Left cardiac atrium (tissue), 4 donors: ENCODE results near the gene WDR48. TPM values are rescaled to one million over a fixed set of nuclear protein-coding genes. Genes with fewer than 3 reads are reported as not detected.

Experiments
- ATAC-seq, 2 donors: fragments of 200-7000 bp; cut with Tn5 transposase; one replicate each; pipeline ENCODE4 v1.9.1; 2020; ENCODE audit warnings: mild to moderate bottlenecking in 2 of 2, moderate library complexity in 2 of 2
- DNase-seq: peaks from one replicate; pipeline ENCODE4 v3.0.0-alpha.2; 2020
- intact Hi-C, 2 donors: fragments of 100-400 bp; cut with DNase I; formaldehyde crosslinking; loops; one replicate each; pipeline versions ENCODE4 v1.14.1 to v1.15.1; 2022 to 2023
- long read RNA-seq: library from polyadenylated mRNA; unstranded; transcript quantifications from one replicate; pipeline ENCODE4 v2.0.0, GENCODE V29; 2021
- total RNA-seq, 2 donors: library from RNA; stranded (reverse); fragmentation: NEBNext Ultra II Directional; extraction: Animal tissue kit (Norgen Biotek cat#: 25700); gene quantifications; one replicate each; pipeline ENCODE4 v1.2.1, GENCODE V29; 2021
- donor health status: DM: no; HTN: yes; CAD: no.
- donor health status: DM: no; HTN: yes; CAD: no; lungs with severe emphysema.
- donor health status: DM: yes; HTN: yes; CAD: no.
- donor health status: Dilated cardiomyopathy.

The WDR48 gene
- total RNA-seq: 10 to 100 TPM; 21.4 to 26.7 TPM
- long read RNA-seq, transcript WDR48-201 (19 exons, 3,707 nt): major isoform, 8 of 16 reads
- long read RNA-seq, partial matches to known transcripts: 6 of 16 reads
- long read RNA-seq, other reads (novel, unspliced or antisense): 2 of 16 reads

- ATAC-seq (peak; percentile 100), DNase-seq (peak; percentile 96)
- intact Hi-C loops: no loop called here
These were observed at the start of gene WDR48, which contains the start of gene SCN11A for GRCh38 chr3:39051649-39052561. TSS of gene WDR48 (plus strand) at chr3:39052016. CDS start at chr3:39052026, 10 bp downstream. TSS of gene SCN11A (minus strand) at chr3:39051944. CDS start at chr3:38950362, 101,582 bp downstream.

- ATAC-seq (no peak), DNase-seq (no peak)
- intact Hi-C loops: no loop called here
These were observed 46.5 kb upstream of the WDR48 start for GRCh38 chr3:39005295-39005694.

- intact Hi-C loops: no loop called here
- DNase-seq (no peak), ATAC-seq (no peak)
These were observed 40.6 kb upstream of the WDR48 start for GRCh38 chr3:39011191-39011736.

- intact Hi-C loops: no loop called here
- no peak for DNase-seq
- peak in 1 of 2 donors; percentile 40 for ATAC-seq
These were observed 38.5 kb upstream of the WDR48 start for GRCh38 chr3:39013289-39013688.

GRCh38 chr3:39013921-39014509 lies 37.8 kb upstream of the WDR48 start:
- intact Hi-C loops: no loop called here
- DNase-seq (no peak), ATAC-seq (no peak)

GRCh38 chr3:39015418-39015817 lies 36.4 kb upstream of the WDR48 start:
- intact Hi-C loops: no loop called here
- DNase-seq (no peak), ATAC-seq (no peak)

GRCh38 chr3:39019299-39019698 lies 32.5 kb upstream of the WDR48 start:
- intact Hi-C loops: no loop called here
- ATAC-seq (no peak), DNase-seq (no peak)

- intact Hi-C loops: no loop called here
- no peak for DNase-seq
- no peak for ATAC-seq
These were observed 30.8 kb upstream of the WDR48 start for GRCh38 chr3:39021029-39021428.

- ATAC-seq (no peak), DNase-seq (no peak)
- intact Hi-C loops: no loop called here
These were observed 30.1 kb upstream of the WDR48 start for GRCh38 chr3:39021465-39022285.

- intact Hi-C loops: no loop called here
- ATAC-seq: no peak
- DNase-seq: no peak
These were observed 29.6 kb upstream of the WDR48 start for GRCh38 chr3:39022286-39022630.

GRCh38 chr3:39024497-39024896 lies 27.3 kb upstream of the WDR48 start:
- DNase-seq: no peak
- ATAC-seq: no peak
- intact Hi-C loops: no loop called here

GRCh38 chr3:39025222-39025970 lies 26.4 kb upstream of the WDR48 start:
- no peak for DNase-seq
- ATAC-seq: no peak
- intact Hi-C loops: no loop called here

- no peak for DNase-seq
- intact Hi-C loops: no loop called here
- peak in 1 of 2 donors; percentile 68 for ATAC-seq
These were observed 23.3 kb upstream of the WDR48 start for GRCh38 chr3:39028546-39028945.

GRCh38 chr3:39029556-39029955 lies 22.3 kb upstream of the WDR48 start:
- DNase-seq: no peak
- no peak for ATAC-seq
- intact Hi-C loops: no loop called here

- no peak for ATAC-seq
- intact Hi-C loops: no loop called here
- no peak for DNase-seq
These were observed 13.7 kb upstream of the WDR48 start for GRCh38 chr3:39038165-39038564.

GRCh38 chr3:39050029-39050428 lies 1.8 kb upstream of the WDR48 start:
- DNase-seq: no peak
- no peak for ATAC-seq
- intact Hi-C loops: no loop called here

GRCh38 chr3:39052583-39052982 lies 767 bp downstream of the WDR48 start:
- intact Hi-C loops: no loop called here
- no peak for ATAC-seq
- no peak for DNase-seq

GRCh38 chr3:39053696-39054095 lies 1.9 kb downstream of the WDR48 start:
- intact Hi-C loops: no loop called here
- DNase-seq: no peak
- ATAC-seq: no peak

- intact Hi-C loops: no loop called here
- no peak for ATAC-seq
These were observed 4.3 kb downstream of the WDR48 start for GRCh38 chr3:39056151-39056550.

More at GRCh38 chr3:39056151-39056550, 4.3 kb downstream of the WDR48 start:
- no peak for DNase-seq
